HL-60 (cell line): ENCODE results near the gene SLC7A14.

Experiments used
- GABPA ChIP-seq: IDR thresholded peaks from 2 replicates; pipeline ENCODE4 v1.6.1; 2012; ENCODE audit warnings: low read depth
- TF ChIP-seq, protein P1 (sequence below): IDR thresholded peaks from one replicate; pipeline ENCODE4 v1.5.1; 2011; ENCODE audit warnings: low read length, control low read depth, inconsistent platforms; ENCODE audit not compliant: insufficient read depth
- TF ChIP-seq, protein P2 (sequence below): IDR thresholded peaks from 2 replicates; pipeline ENCODE4 v1.6.1; 2012; ENCODE audit warnings: low read depth; ENCODE audit not compliant: insufficient replicate concordance

DNA sequence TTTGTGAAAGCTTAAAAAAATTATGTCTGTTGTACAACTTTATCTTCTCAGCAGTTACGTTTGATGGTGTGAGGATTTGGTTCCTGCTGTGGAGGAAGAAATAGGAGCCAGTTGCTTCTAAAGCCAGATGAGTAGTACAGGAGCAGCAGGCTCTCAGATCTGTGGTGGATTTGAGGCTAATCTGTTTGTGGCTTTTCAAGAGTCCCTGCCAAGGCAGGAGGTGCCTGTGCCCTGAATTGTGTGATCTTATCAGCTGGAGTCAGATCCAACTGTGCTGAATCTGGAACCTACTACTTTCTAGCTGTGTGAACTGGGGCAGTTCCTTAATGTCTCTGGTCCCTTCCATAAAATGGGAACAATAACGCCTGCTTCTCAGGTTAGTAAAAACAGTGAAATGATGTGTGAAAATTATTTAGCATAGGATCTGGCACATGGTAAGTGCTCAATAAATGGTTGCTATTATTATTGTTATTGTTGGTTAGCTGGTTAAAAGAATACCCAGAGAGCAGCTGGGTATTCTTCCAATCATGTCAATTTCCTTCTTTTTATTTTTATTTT, 159.6 kb downstream of the SLC7A14 start:
- TF ChIP-seq, protein P1, sequence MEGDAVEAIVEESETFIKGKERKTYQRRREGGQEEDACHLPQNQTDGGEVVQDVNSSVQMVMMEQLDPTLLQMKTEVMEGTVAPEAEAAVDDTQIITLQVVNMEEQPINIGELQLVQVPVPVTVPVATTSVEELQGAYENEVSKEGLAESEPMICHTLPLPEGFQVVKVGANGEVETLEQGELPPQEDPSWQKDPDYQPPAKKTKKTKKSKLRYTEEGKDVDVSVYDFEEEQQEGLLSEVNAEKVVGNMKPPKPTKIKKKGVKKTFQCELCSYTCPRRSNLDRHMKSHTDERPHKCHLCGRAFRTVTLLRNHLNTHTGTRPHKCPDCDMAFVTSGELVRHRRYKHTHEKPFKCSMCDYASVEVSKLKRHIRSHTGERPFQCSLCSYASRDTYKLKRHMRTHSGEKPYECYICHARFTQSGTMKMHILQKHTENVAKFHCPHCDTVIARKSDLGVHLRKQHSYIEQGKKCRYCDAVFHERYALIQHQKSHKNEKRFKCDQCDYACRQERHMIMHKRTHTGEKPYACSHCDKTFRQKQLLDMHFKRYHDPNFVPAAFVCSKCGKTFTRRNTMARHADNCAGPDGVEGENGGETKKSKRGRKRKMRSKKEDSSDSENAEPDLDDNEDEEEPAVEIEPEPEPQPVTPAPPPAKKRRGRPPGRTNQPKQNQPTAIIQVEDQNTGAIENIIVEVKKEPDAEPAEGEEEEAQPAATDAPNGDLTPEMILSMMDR = no peak
- TF ChIP-seq, protein P2, sequence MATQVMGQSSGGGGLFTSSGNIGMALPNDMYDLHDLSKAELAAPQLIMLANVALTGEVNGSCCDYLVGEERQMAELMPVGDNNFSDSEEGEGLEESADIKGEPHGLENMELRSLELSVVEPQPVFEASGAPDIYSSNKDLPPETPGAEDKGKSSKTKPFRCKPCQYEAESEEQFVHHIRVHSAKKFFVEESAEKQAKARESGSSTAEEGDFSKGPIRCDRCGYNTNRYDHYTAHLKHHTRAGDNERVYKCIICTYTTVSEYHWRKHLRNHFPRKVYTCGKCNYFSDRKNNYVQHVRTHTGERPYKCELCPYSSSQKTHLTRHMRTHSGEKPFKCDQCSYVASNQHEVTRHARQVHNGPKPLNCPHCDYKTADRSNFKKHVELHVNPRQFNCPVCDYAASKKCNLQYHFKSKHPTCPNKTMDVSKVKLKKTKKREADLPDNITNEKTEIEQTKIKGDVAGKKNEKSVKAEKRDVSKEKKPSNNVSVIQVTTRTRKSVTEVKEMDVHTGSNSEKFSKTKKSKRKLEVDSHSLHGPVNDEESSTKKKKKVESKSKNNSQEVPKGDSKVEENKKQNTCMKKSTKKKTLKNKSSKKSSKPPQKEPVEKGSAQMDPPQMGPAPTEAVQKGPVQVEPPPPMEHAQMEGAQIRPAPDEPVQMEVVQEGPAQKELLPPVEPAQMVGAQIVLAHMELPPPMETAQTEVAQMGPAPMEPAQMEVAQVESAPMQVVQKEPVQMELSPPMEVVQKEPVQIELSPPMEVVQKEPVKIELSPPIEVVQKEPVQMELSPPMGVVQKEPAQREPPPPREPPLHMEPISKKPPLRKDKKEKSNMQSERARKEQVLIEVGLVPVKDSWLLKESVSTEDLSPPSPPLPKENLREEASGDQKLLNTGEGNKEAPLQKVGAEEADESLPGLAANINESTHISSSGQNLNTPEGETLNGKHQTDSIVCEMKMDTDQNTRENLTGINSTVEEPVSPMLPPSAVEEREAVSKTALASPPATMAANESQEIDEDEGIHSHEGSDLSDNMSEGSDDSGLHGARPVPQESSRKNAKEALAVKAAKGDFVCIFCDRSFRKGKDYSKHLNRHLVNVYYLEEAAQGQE = no peak
- TF ChIP-seq GABPA = no peak
